Suprapubic skin (tissue), 4 donors: ENCODE results near the gene TMC7. TPM values are rescaled to one million over a fixed set of nuclear protein-coding genes. Genes with fewer than 3 reads are reported as not detected.
A peak's percentile ranks its signal among the peaks of the same experiment; 100 is the strongest.

Experiments
- DNase-seq, 2 donors: peaks; one replicate each; pipeline ENCODE4 v3.0.0-alpha.2; 2019; ENCODE audit warnings: low spot score in 2 of 2
- H3K27ac ChIP-seq: fragments of 200-600 bp; sonication (generic); one replicate; pipeline ENCODE4 v1.5.1; 2019
- H3K27me3 ChIP-seq: fragments of 200-600 bp; sonication (generic); one replicate; pipeline ENCODE4 v1.5.1; 2019
- H3K36me3 ChIP-seq: fragments of 200-600 bp; sonication (generic); one replicate; pipeline ENCODE4 v1.5.1; 2019
- H3K4me1 ChIP-seq: fragments of 200-600 bp; sonication (generic); one replicate; pipeline ENCODE4 v1.5.1; 2019
- H3K4me3 ChIP-seq: fragments of 200-600 bp; sonication (generic); one replicate; pipeline ENCODE4 v1.5.1; 2019; ENCODE audit warnings: mild to moderate bottlenecking
- H3K9me3 ChIP-seq: fragments of 200-600 bp; sonication (generic); one replicate; pipeline ENCODE4 v1.5.1; 2019
- CTCF ChIP-seq, 2 donors: fragments of 200-600 bp in 1 of 2; fragments of 450-650 bp in 1 of 2; sonication (generic) in 1 of 2; IDR thresholded peaks; one replicate each; pipeline ENCODE4 v1.5.1; 2016 to 2019; ENCODE audit warnings: antibody characterized with exemption in 2 of 2, mild to moderate bottlenecking in 1 of 2, moderate library complexity in 1 of 2
- EP300 ChIP-seq: sonication (generic); formaldehyde crosslinking; IDR thresholded peaks from one replicate; pipeline ENCODE4 v1.6.1; 2017; ENCODE audit warnings: antibody characterized with exemption
- POLR2A ChIP-seq, 2 donors: fragments of 450-650 bp; IDR thresholded peaks; one replicate each; pipeline ENCODE4 v1.6.1; 2017; ENCODE audit warnings: antibody characterized with exemption in 2 of 2, mild to moderate bottlenecking in 2 of 2, moderate library complexity in 2 of 2
- POLR2AphosphoS5 ChIP-seq, 3 donors: sonication (generic); formaldehyde crosslinking; IDR thresholded peaks; one replicate each; pipeline ENCODE4 v1.6.1; 2017; ENCODE audit warnings: antibody characterized with exemption in 3 of 3
- WGBS: methylation state at CpG from one replicate; pipeline ENCODE4 v1.1.5; 2018; 5-methylcytosine and 5-hydroxymethylcytosine counted together
- total RNA-seq, 4 donors: library from RNA; depleted of rRNA; stranded (reverse); fragments of >200 nt; gene quantifications; one replicate each; pipeline ENCODE4 v1.1.0, GENCODE V29; 2016

TMC7 gene
- total RNA-seq, result 1 to 10 TPM in 2 of 4 donors, under 1 TPM in 2; 0.52 to 2.7 (median 1.6) TPM

- peak; percentile 69 to 80 for DNase-seq
These were observed at the start of gene TMC7 for GRCh38 chr16:18983565-18984434. TMC7 (plus strand) TSS chr16:18983934; CDS start chr16:18984064, 130 bp downstream.

GRCh38 chr16:18936727-18937340 is 46.9 kb upstream of the TMC7 start:
- peak; percentile 6 to 21 for DNase-seq
- WGBS, result 88% methylated on average over 7 of the region's 7 CpGs
- H3K36me3 ChIP-seq, result no peaks in the 10 kb centered on the region

More at GRCh38 chr16:18983565-18984434, at the start of gene TMC7:
- TF ChIP-seq CTCF (IDR thresholded peaks at IDR 0.05) (peak; percentile 48 to 61), POLR2AphosphoS5 (IDR thresholded peaks at IDR 0.05) (no peak), POLR2A (IDR thresholded peaks at IDR 0.05) (no peak), EP300 (no peak)
- 25% methylated on average over 18 of the region's 64 CpGs for WGBS
- H3K27ac ChIP-seq, result peak within 1 kb of the TSS; percentile 41
- peaks cover 6% of the 10 kb centered on the region for H3K27me3 ChIP-seq
- H3K9me3 ChIP-seq, result no peaks in the 10 kb centered on the region
- peaks cover 13% of the 10 kb centered on the region for H3K4me1 ChIP-seq
- peak within 1 kb of the TSS; percentile 69 for H3K4me3 ChIP-seq
- H3K36me3 ChIP-seq, result no peaks in the 10 kb centered on the region

GRCh38 chr16:18937390-18937789 is 46.3 kb upstream of the TMC7 start:
- Histone ChIP-seq H3K27me3 (no peaks in the 10 kb centered on the region), H3K4me1 (peaks cover 8% of the 10 kb centered on the region), H3K4me3 (no peak overlapping the region), H3K27ac (no peak overlapping the region), H3K9me3 (no peaks in the 10 kb centered on the region), H3K36me3 (no peaks in the 10 kb centered on the region)
- DNase-seq, result no peak
- TF ChIP-seq CTCF (IDR thresholded peaks at IDR 0.05) (no peak), EP300 (no peak), POLR2A (IDR thresholded peaks at IDR 0.05) (no peak), POLR2AphosphoS5 (IDR thresholded peaks at IDR 0.05) (no peak)

More at GRCh38 chr16:18936727-18937340, 46.9 kb upstream of the TMC7 start:
- no peak overlapping the region for H3K4me3 ChIP-seq
- H3K27me3 ChIP-seq, result no peaks in the 10 kb centered on the region
- H3K27ac ChIP-seq, result no peak overlapping the region
- TF ChIP-seq POLR2A (IDR thresholded peaks at IDR 0.05), result no peak
- TF ChIP-seq POLR2AphosphoS5 (IDR thresholded peaks at IDR 0.05), result no peak
- TF ChIP-seq CTCF (IDR thresholded peaks at IDR 0.05), result no peak
- no peak for TF ChIP-seq EP300
- no peaks in the 10 kb centered on the region for H3K9me3 ChIP-seq
- H3K4me1 ChIP-seq, result peaks cover 5% of the 10 kb centered on the region

DNA sequence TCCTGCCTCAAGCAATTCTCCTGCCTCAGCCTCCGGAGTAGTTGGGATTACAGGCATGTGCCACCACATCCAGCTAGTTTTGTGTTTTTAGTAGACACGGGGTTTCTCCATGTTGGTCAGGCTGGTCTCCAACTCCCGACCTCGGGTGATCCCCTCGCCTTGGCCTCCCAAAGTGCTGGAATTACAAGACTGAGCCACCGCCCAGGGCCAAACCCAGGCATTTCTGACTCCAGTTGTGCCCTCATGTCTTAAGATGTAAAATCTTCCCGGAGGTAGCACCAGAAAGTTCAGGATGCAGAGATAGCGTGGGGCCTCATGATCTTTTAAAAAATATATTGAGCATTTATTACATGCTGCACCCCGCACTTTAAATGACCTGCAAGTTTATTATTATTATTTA is 44.7 kb upstream of the TMC7 start:
- Histone ChIP-seq H3K36me3 (no peaks in the 10 kb centered on the region), H3K27ac (no peak overlapping the region), H3K4me3 (no peak overlapping the region), H3K9me3 (no peaks in the 10 kb centered on the region), H3K27me3 (no peaks in the 10 kb centered on the region), H3K4me1 (peaks cover 8% of the 10 kb centered on the region)
- TF ChIP-seq POLR2A (IDR thresholded peaks at IDR 0.05) (no peak), EP300 (no peak), POLR2AphosphoS5 (IDR thresholded peaks at IDR 0.05) (no peak), CTCF (IDR thresholded peaks at IDR 0.05) (no peak)
- DNase-seq, result peak in 1 of 2 donors; percentile 40
- WGBS, result 89% methylated on average over 9 of the region's 9 CpGs

DNA sequence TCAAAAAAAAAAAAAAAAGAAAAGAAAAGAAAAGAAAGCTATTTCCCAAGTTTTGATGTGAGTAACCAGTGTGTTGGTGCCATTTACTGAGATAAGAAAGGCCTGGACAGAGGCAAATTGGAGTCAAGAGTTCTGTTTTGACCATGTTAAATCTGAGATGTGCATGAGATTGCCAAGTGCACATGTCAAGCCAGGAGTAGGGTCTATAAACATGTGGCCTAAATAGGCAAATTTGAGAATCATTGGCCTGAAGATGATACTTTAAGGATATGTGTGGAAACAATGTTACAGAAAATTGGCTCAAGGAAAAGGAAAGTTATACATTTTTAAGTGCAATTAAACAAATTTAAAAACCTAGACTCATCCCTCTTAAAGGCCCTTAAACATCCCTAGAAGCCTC is 42.3 kb upstream of the TMC7 start:
- Histone ChIP-seq H3K36me3 (no peaks in the 10 kb centered on the region), H3K27ac (peak overlapping the region; percentile 28), H3K9me3 (no peaks in the 10 kb centered on the region), H3K27me3 (no peaks in the 10 kb centered on the region), H3K4me3 (no peak overlapping the region), H3K4me1 (peaks cover 12% of the 10 kb centered on the region)
- DNase-seq, result no peak
- TF ChIP-seq POLR2A (IDR thresholded peaks at IDR 0.05) (no peak), EP300 (no peak), CTCF (IDR thresholded peaks at IDR 0.05) (no peak), POLR2AphosphoS5 (IDR thresholded peaks at IDR 0.05) (no peak)
